ENCODE results near the gene MYRF.

GRCh38 chr11:61746442-61747191 is 5.8 kb upstream of the MYRF start:
- TF ChIP-seq CTCF (IDR thresholded peaks at IDR 0.05) (no peak), POLR2A (IDR thresholded peaks at IDR 0.05) (no peak)

Measured in adrenal gland (tissue), 5 donors.